Body of pancreas (tissue), 4 donors: Measurements from ENCODE around the gene RASA2.

Experiments
- CTCF ChIP-seq, 7 experiments: fragments of 450-650 bp in 4 of 7; fragments of 200-600 bp in 3 of 7; sonication (generic) in 3 of 7; IDR thresholded peaks; one replicate each; pipeline ENCODE4 v1.5.1; 2016 to 2019; ENCODE audit warnings: antibody characterized with exemption in 7 of 7
- POLR2A ChIP-seq, 3 donors: fragments of 450-650 bp; IDR thresholded peaks; one replicate each; pipeline ENCODE4 v1.6.1; 2016; ENCODE audit warnings: antibody characterized with exemption in 3 of 3, mild to moderate bottlenecking in 2 of 3

- no peak for TF ChIP-seq CTCF (IDR thresholded peaks at IDR 0.05)
- no peak for TF ChIP-seq POLR2A (IDR thresholded peaks at IDR 0.05)
Observed at GRCh38 chr3:141642215-141642614, 155.4 kb downstream of the RASA2 start.
